ENCODE measurements around the gene NFIX. TPM values are rescaled to one million over a fixed set of nuclear protein-coding genes. Genes with fewer than 3 reads are reported as not detected.

Gene NFIX
- total RNA-seq, 4 donors from 2014 or later: 31.9 to 128 (median 105) TPM

- H3K4me1 ChIP-seq: peaks cover 12 to 25% of the 10 kb centered on the region in 2 donors
These were observed 107.1 kb downstream of the NFIX start for GRCh38 chr19:13102416-13102665.

GRCh38 chr19:13102666-13103580 is 107.6 kb downstream of the NFIX start, which contains the start of gene LYL1:
Gene LYL1 (minus strand): TSS chr19:13102858. CDS start chr19:13101171, 1,687 bp downstream.
- peak; percentile 25 to 30 for ATAC-seq
- Histone ChIP-seq H3K27ac (peak within 1 kb of the TSS; percentile 68 to 89 (median 84)), H3K4me1 (peaks cover 12 to 20% of the 10 kb centered on the region in 2 donors), H3K9me3 (no peaks in the 10 kb centered on the region), H3K27me3 (no peaks in the 10 kb centered on the region), H3K36me3 (peaks cover 0 to 10% of the 10 kb centered on the region in 2 donors), H3K4me3 (peak within 1 kb of the TSS; percentile 39 to 55 (median 41))
- intact Hi-C loops (cut with DNase I; ENCODE audit: low total_unique reads): no loop called here
- in situ Hi-C loops (cut with MboI; ENCODE audit: low sequenced_read_pairs in 4 of 4): loop anchor here in 1 of 4 donors (25.0 kb wide), 1 partner anchor 159 kb away; no protein-coding TSS in a partner anchor
- no peak for TF ChIP-seq POLR2A (IDR thresholded peaks at IDR 0.05)
- DNase-seq: peak; percentile 40 to 53

More at GRCh38 chr19:13102416-13102665, 107.1 kb downstream of the NFIX start:
- H3K27me3 ChIP-seq: no peaks in the 10 kb centered on the region
- DNase-seq (no peak), ATAC-seq (no peak)
- in situ Hi-C loops (cut with MboI; ENCODE audit: low sequenced_read_pairs in 4 of 4): loop anchor here in 1 of 4 donors (25.0 kb wide), 1 partner anchor 160 kb away; no protein-coding TSS in a partner anchor
- no peaks in the 10 kb centered on the region for H3K9me3 ChIP-seq
- TF ChIP-seq CTCF (IDR thresholded peaks at IDR 0.05 in 4 of 5, conservative IDR thresholded peaks at IDR 0.05 in 1 of 5) (no peak), POLR2A (IDR thresholded peaks at IDR 0.05) (no peak)
- H3K27ac ChIP-seq: peak overlapping the region; percentile 68 to 89 (median 84)
- H3K4me3 ChIP-seq: peak overlapping the region; percentile 39 to 55 (median 41)
- peaks cover 0 to 8% of the 10 kb centered on the region in 2 donors for H3K36me3 ChIP-seq
- intact Hi-C loops (cut with DNase I; ENCODE audit: low total_unique reads): no loop called here

- H3K9me3 ChIP-seq: no peaks in the 10 kb centered on the region
- H3K27ac ChIP-seq: peak overlapping the region; percentile 68 to 89 (median 84)
- no peak for DNase-seq
- peaks cover 9 to 12% of the 10 kb centered on the region in 2 donors for H3K4me1 ChIP-seq
- TF ChIP-seq CTCF (IDR thresholded peaks at IDR 0.05 in 4 of 5, conservative IDR thresholded peaks at IDR 0.05 in 1 of 5) (no peak), POLR2A (IDR thresholded peaks at IDR 0.05) (no peak)
- in situ Hi-C loops (cut with MboI; ENCODE audit: low sequenced_read_pairs in 4 of 4): loop anchor here in 1 of 4 donors (25.0 kb wide), 1 partner anchor 159 kb away; no protein-coding TSS in a partner anchor
- intact Hi-C loops (cut with DNase I; ENCODE audit: low total_unique reads): no loop called here
- H3K27me3 ChIP-seq: no peaks in the 10 kb centered on the region
- H3K36me3 ChIP-seq: peaks cover 0 to 10% of the 10 kb centered on the region in 2 donors
- no peak for ATAC-seq
- peak overlapping the region in 1 of 4 donors; percentile 30 for H3K4me3 ChIP-seq
These were observed 108.5 kb downstream of the NFIX start for GRCh38 chr19:13103581-13104359.

GRCh38 chr19:13104360-13104847 is 109.1 kb downstream of the NFIX start:
- TF ChIP-seq POLR2A (IDR thresholded peaks at IDR 0.05) (no peak), CTCF (IDR thresholded peaks at IDR 0.05 in 4 of 5, conservative IDR thresholded peaks at IDR 0.05 in 1 of 5) (peak; percentile 58 to 72 (median 69))
- Histone ChIP-seq H3K27me3 (no peaks in the 10 kb centered on the region), H3K4me1 (peaks cover 6 to 12% of the 10 kb centered on the region in 2 donors), H3K4me3 (peak overlapping the region in 1 of 4 donors; percentile 30), H3K9me3 (no peaks in the 10 kb centered on the region), H3K36me3 (peaks cover 0 to 16% of the 10 kb centered on the region in 2 donors), H3K27ac (peak overlapping the region in 3 of 4 donors; percentile 67 to 85 (median 82))
- no peak for DNase-seq
- ATAC-seq: peak in 1 of 2 donors; percentile 26
- intact Hi-C loops (cut with DNase I; ENCODE audit: low total_unique reads) (no loop called here), in situ Hi-C loops (cut with MboI; ENCODE audit: low sequenced_read_pairs in 4 of 4) (loop anchor here in 1 of 4 donors (25.0 kb wide), 1 partner anchor 158 kb away; no protein-coding TSS in a partner anchor)

Data from gastrocnemius medialis (tissue), 4 donors.